Measurements from ENCODE around the gene MSMP.

GRCh38 chr9:35758475-35759050, 4.5 kb upstream of the MSMP start:
- no peak for TF ChIP-seq CTCF (conservative IDR thresholded peaks at IDR 0.05 in 1 of 2, IDR thresholded peaks at IDR 0.05 in 1 of 2; ENCODE audit: low read depth in 1 of 2, low read length in 2 of 2)
- TF ChIP-seq EZH2 (IDR thresholded peaks at IDR 0.05; ENCODE audit: low read length, missing control alignments), result no peak
